ENCODE measurements around the gene NACAD. TPM values are rescaled to one million over a fixed set of nuclear protein-coding genes. Genes with fewer than 3 reads are reported as not detected.

Gene NACAD
- polyA plus RNA-seq, 1 donor from 2014 or later = 14.5 TPM

DNA sequence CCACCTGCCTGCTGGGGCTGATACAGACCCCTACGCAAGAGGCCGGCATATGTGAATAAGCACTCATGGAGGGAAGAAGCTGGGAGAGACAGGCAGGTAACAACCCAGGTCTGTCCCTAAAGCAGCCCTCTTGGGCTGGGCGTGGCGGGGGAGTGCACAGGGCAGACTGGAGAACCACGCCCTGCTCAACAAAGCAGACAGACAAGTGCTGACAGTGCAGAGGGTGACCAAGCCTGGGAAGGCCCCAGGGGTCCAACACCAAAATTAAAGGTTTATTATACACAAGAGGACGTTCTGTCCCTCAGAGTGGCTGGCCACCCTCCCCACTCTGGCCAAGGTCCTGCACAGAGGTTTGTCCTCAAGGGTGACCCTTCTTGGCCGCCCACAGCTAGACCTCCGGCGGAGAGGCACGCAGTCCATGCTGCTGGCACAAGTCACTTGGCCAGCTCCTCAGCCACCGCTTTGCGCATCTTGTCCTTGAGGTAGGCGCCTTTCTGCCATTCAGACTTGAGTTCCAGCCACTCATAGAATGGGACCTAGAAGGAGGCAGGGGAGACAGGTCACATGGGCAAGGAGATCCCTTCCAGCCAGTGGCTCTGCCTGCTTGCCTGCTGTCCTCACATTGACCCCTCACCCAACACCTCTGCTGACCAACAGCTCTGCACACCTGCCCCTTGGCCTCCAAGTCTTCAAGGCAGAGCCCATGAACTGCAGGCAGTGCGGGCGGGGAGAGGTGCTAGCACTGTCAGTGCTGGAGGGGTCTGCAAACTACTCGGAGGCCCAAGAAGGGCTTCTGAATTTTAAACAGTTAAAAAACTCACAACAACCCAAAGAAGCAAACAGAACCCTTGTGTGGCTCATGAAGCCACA, 11.4 kb upstream of the NACAD start:
- no peaks in the 10 kb centered on the region for H4K20me1 ChIP-seq (ENCODE audit: insufficient read depth)
- no peak overlapping the region for H3K4me2 ChIP-seq (ENCODE audit: low read length)
- no peak overlapping the region for H3K4me3 ChIP-seq (ENCODE audit: low read length)
- H3K9me3 ChIP-seq (ENCODE audit: low read length) = no peaks in the 10 kb centered on the region
- H3K36me3 ChIP-seq (ENCODE audit: insufficient read depth, low read length) = no peaks in the 10 kb centered on the region
- TF ChIP-seq SMC3 (conservative IDR thresholded peaks at IDR 0.05; ENCODE audit: poor library complexity) = no peak
- no peak for TF ChIP-seq EZH2 (IDR thresholded peaks at IDR 0.05; ENCODE audit: borderline replicate concordance, insufficient read depth, low read length, poor library complexity, severe bottlenecking)
- no peak for TF ChIP-seq EP300 (conservative IDR thresholded peaks at IDR 0.05; ENCODE audit: poor library complexity, severe bottlenecking)
- no peak for TF ChIP-seq POLR2AphosphoS5 (IDR thresholded peaks at IDR 0.05)
- TF ChIP-seq MXI1 (conservative IDR thresholded peaks at IDR 0.05; ENCODE audit: poor library complexity, severe bottlenecking) = no peak
- TF ChIP-seq, protein P1, sequence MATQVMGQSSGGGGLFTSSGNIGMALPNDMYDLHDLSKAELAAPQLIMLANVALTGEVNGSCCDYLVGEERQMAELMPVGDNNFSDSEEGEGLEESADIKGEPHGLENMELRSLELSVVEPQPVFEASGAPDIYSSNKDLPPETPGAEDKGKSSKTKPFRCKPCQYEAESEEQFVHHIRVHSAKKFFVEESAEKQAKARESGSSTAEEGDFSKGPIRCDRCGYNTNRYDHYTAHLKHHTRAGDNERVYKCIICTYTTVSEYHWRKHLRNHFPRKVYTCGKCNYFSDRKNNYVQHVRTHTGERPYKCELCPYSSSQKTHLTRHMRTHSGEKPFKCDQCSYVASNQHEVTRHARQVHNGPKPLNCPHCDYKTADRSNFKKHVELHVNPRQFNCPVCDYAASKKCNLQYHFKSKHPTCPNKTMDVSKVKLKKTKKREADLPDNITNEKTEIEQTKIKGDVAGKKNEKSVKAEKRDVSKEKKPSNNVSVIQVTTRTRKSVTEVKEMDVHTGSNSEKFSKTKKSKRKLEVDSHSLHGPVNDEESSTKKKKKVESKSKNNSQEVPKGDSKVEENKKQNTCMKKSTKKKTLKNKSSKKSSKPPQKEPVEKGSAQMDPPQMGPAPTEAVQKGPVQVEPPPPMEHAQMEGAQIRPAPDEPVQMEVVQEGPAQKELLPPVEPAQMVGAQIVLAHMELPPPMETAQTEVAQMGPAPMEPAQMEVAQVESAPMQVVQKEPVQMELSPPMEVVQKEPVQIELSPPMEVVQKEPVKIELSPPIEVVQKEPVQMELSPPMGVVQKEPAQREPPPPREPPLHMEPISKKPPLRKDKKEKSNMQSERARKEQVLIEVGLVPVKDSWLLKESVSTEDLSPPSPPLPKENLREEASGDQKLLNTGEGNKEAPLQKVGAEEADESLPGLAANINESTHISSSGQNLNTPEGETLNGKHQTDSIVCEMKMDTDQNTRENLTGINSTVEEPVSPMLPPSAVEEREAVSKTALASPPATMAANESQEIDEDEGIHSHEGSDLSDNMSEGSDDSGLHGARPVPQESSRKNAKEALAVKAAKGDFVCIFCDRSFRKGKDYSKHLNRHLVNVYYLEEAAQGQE (IDR thresholded peaks at IDR 0.05; ENCODE audit: borderline replicate concordance) = no peak
- TF ChIP-seq, protein P2, sequence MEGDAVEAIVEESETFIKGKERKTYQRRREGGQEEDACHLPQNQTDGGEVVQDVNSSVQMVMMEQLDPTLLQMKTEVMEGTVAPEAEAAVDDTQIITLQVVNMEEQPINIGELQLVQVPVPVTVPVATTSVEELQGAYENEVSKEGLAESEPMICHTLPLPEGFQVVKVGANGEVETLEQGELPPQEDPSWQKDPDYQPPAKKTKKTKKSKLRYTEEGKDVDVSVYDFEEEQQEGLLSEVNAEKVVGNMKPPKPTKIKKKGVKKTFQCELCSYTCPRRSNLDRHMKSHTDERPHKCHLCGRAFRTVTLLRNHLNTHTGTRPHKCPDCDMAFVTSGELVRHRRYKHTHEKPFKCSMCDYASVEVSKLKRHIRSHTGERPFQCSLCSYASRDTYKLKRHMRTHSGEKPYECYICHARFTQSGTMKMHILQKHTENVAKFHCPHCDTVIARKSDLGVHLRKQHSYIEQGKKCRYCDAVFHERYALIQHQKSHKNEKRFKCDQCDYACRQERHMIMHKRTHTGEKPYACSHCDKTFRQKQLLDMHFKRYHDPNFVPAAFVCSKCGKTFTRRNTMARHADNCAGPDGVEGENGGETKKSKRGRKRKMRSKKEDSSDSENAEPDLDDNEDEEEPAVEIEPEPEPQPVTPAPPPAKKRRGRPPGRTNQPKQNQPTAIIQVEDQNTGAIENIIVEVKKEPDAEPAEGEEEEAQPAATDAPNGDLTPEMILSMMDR (IDR thresholded peaks at IDR 0.05; ENCODE audit: poor library complexity, severe bottlenecking) = no peak
- no peak for TF ChIP-seq RAD21 (conservative IDR thresholded peaks at IDR 0.05)
- no peak for TF ChIP-seq TAF1 (IDR thresholded peaks at IDR 0.05; ENCODE audit: low read depth)
- no peaks in the 10 kb centered on the region for H3F3A ChIP-seq (ENCODE audit: insufficient read depth, low read length, poor library complexity, severe bottlenecking)
- H2AFZ ChIP-seq (ENCODE audit: low read depth, low read length) = no peak overlapping the region
- H3K9me2 ChIP-seq (ENCODE audit: insufficient read depth, low read length) = no peaks in the 10 kb centered on the region
- no peaks in the 10 kb centered on the region for H3K27me3 ChIP-seq (ENCODE audit: insufficient read depth, low read depth, low read length)
- no peak overlapping the region for H3K9ac ChIP-seq (ENCODE audit: low read length)
- no peak overlapping the region for H3K27ac ChIP-seq (ENCODE audit: low read length)
- no peaks in the 10 kb centered on the region for H3K79me2 ChIP-seq (replicated peaks; ENCODE audit: insufficient read depth, low read length)

DNA sequence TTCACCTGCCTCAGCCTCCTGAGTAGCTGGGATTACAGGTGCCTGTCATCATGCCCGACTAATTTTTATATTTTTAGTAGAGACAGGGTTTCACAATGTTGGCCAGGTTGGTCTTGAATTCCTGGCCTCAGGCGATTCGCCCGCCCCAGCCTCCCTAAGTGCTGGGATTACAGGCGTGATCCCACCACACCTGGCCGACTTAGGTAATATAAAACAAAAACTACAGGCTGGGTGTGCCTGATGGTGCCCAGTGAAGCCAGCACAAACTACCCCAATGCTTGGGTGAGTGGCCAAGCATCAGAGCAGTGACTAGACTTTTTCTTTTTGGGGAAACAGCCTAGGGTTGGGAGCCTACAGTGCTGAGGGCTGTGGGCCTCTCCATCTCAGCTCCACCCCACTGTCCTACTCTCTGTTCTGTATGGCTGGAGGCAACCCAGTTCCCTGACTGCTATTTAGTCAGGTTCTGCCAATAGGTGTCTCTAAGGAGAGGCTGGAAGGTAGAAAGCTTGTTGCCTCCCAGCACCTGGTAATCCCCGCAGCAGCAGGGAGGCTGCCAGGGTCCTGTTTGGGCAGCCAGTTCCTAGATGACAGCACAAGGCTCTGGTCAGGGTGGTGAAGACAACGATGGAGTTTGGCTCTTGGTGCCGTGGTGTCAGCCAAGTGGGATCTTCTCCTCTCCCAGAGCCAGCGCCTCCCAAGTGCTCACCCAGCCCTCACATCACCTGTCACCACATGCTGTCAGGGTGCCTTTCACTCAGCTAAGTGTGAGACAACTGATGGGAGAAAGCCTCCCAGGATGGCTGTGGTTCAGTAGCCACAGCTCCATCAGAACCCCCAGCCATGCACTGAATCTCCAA, 10.4 kb upstream of the NACAD start:
- Histone ChIP-seq H3F3A (ENCODE audit: insufficient read depth, low read length, poor library complexity, severe bottlenecking) (no peaks in the 10 kb centered on the region), H3K36me3 (ENCODE audit: insufficient read depth, low read length) (no peaks in the 10 kb centered on the region), H3K9me3 (ENCODE audit: low read length) (no peaks in the 10 kb centered on the region), H3K9me2 (ENCODE audit: insufficient read depth, low read length) (no peaks in the 10 kb centered on the region), H3K9ac (ENCODE audit: low read length) (no peak overlapping the region), H4K20me1 (ENCODE audit: insufficient read depth) (no peaks in the 10 kb centered on the region), H2AFZ (ENCODE audit: low read depth, low read length) (no peak overlapping the region), H3K27me3 (ENCODE audit: insufficient read depth, low read depth, low read length) (no peaks in the 10 kb centered on the region), H3K4me2 (ENCODE audit: low read length) (no peak overlapping the region), H3K4me3 (ENCODE audit: low read length) (no peak overlapping the region), H3K79me2 (replicated peaks; ENCODE audit: insufficient read depth, low read length) (no peaks in the 10 kb centered on the region), H3K27ac (ENCODE audit: low read length) (no peak overlapping the region)
- no peak for TF ChIP-seq MXI1 (conservative IDR thresholded peaks at IDR 0.05; ENCODE audit: poor library complexity, severe bottlenecking)
- TF ChIP-seq EP300 (conservative IDR thresholded peaks at IDR 0.05; ENCODE audit: poor library complexity, severe bottlenecking) = no peak
- TF ChIP-seq, protein P1 (IDR thresholded peaks at IDR 0.05; ENCODE audit: borderline replicate concordance) = no peak
- no peak for TF ChIP-seq POLR2AphosphoS5 (IDR thresholded peaks at IDR 0.05)
- TF ChIP-seq SMC3 (conservative IDR thresholded peaks at IDR 0.05; ENCODE audit: poor library complexity) = no peak
- TF ChIP-seq RAD21 (conservative IDR thresholded peaks at IDR 0.05) = no peak
